Hematopoietic multipotent progenitor cell treated with erythropoietin and hydrocortisone succinate and interleukin-3 and kit ligand, for 17 days (in vitro differentiated cells): ENCODE measurements around the gene ANKMY1.

Experiments
- DNase-seq: peaks from one replicate; pipeline ENCODE4 v3.0.0-alpha.2; 2015; ENCODE audit warnings: low spot score

Gene ANKMY1

DNA sequence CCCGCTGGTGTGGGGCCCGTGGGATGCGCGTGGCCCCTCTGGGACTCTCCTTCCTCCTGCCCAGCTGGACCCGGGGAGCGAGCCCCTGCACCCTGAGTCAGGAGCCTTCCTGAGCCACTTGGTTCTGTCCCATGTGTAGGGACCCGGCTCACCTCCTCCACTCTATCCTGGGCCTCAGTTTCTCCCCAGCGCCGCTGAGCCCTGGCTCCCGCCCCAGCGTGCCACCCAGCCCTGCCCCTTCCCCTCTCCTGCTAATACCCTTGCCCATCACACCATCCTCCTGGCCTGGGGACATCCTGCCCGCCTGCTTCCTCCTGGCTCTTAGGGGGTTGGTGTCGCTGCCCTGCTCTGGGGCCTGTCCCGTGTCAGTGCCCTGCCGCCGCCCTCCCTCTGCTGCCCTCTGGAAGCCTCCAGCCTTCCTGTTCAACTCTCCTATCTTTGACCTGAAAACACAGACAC lies 97.5 kb downstream of the ANKMY1 start:
- no peak for DNase-seq

DNA sequence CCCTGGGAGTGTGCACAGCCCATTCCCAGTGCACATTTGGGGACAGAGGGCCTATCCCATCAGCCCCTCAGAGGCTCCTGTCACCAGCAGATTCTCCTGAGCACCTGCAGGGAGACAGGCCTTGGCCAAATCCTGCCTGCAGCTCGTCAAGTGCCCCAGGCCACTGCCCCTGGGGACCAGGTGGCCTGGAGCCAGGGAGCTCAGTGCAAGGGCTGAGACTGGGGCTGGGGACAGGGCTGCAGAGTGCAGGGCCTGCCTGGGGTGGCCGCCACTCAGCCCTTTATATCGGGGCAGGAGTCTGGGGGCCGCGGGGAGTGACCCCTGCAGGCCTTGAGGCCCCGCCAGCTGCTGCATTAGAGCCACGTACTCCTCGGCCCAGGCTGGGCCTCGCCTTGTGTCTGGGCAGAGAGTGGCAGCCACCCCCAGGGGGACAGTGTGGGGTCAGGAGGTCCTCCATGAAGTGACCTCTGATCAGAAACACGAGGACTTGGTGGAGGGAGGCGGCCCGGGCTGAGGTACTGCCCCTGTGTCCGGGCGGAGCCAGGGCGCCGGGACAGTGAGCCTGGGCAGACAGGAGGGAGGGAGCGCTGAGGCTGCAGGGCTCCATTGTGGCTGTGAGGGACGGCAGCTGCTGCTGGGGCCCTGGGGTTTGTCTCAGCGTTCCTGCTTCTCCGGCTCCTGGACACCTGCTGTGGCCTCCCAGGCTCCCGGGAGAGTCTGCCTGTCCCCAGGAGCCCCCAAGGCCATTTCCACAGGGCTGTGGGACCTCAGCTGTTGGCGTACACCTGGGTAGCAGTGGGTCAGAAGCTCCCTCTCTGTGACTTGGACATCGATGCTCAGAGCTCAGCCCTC lies 98.2 kb downstream of the ANKMY1 start:
- DNase-seq, result no peak

DNA sequence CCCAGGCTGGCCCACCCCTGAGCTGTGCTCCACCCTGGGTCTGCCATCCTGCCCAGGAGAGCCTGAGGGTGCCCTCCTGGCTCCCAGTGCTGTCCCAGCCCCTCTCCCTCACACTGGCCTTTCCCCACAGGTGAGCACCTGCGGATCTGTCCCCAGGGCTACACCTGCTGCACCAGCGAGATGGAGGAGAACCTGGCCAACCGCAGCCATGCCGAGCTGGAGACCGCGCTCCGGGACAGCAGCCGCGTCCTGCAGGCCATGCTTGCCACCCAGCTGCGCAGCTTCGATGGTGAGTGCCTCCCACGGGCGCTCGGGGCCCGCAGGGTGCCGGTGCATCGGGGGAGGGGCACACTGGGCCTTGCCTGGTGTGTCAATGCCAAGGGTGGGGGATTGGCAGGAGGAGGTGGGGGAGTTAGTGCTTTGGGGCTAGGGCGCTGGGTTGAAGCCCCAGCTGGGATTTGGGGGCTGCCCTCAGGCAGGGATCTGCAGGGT lies 98.8 kb downstream of the ANKMY1 start:
- DNase-seq, result no peak

DNA sequence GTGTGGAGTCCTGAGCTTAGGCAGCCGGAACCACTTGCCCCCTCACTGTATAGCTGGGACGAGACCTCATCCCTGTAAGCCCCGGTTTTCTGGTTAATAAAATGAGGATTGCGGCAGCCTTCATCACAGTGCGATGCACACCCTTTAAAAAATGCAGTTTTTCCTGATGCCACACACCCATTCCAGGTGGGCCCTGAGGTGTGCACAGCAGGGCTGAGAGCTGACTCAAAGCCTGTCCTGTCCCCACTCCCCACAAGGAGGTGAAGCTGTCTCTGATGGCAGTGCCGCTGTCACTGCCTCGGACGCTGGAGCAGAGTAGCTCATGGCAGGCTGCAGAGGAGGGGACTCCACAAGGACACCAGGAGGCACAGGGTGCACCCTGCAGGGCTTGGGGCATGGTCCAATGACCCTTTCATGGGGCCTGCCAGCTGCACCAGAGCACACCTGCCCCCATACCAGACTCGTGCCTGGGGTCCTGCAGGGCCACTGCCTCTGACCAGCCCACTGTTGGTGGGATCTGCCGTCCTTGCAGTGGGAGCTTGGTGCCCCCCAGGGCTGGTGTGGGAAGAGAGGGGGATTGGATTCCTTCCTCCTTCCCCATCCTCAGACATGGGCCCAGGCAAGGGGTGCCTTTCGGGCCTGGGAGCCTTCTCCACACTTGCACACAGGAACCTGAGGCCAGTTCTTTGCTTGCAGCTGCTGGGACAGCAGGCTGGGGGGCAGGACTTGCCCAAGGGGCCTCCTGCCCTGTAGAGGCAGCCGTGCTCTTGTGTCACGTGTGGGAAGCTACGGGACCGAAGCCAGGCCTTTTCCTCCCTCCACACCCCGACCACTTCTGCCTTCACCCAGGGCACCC lies 99.5 kb downstream of the ANKMY1 start:
- DNase-seq, result no peak

DNA sequence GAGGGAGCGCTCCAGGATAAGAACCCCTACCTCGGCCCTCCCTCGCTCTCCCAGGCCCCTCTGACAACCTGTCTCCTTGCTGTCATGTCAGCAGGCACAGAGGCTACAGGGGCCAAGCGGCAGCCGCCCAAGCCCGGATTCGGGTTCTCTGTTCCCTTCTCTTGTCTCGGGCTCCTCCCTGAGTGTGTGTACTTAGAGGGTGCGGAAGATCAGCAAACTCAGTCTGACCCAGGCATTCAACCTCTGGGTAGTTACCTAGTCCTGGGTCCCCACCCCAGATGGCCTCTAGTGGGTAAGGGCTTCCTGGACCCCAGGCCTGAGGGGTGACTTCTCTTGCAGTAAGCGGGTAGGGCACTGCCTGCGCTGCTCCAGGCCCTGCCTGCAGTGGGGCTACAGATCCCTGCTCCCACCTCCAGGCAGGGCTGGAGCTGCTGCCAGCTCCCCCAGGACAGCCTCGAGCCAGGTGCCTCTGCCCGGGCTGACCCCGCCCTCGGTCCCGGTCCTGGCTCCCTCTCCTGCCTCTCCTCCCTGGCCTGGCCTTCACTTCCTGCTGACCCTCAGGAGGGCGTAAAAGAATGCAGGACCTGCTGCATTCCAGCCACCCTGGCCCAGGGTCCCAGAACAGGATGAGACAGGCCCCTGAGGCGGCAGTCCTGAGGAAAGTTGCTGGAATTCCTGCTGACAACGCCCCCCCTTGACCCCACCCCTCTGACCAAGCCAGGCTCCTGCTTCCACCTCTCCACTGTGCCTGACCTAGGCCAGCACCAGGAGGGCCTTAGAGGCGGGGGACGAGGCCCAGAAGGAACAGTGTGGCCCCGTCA lies 100.4 kb downstream of the ANKMY1 start:
- no peak for DNase-seq

DNA sequence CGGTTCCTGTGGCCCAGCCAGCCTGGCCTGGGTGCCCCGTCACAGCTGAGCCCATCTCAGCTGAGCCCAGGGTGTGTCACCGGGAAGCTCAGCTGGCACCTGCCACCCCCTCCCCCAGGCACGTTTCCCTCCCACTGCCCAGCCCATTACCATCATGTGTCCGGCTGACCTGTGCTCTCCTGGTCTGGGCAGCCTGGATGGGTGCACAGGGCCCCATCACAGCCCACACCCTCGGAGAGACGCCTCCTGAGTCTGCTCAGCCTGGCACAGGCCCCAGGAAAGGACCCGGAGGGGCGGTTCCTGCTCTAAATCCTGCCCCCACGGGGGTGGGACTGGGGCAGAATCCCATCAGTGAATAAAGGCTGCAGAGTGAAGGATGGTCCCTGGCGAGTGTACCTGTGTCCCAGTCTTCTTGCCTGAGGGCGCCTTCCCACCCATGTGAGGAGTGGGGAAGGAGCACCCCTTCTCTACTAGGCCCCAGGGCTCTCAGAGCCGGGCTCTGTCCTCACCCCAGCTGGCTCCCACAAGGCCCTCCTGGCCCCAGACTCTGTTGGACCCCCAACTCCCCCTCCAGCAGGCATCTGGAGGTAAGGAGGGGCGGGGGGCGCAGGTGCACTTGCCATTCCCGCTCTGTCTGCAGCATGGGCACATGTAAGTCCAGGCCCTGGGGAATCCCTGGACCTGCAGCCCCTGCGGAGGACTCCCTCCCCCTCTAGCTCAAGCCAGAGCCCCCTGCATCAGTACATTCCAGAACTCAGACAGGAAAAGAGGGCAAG lies 101.2 kb downstream of the ANKMY1 start:
- DNase-seq, result no peak

DNA sequence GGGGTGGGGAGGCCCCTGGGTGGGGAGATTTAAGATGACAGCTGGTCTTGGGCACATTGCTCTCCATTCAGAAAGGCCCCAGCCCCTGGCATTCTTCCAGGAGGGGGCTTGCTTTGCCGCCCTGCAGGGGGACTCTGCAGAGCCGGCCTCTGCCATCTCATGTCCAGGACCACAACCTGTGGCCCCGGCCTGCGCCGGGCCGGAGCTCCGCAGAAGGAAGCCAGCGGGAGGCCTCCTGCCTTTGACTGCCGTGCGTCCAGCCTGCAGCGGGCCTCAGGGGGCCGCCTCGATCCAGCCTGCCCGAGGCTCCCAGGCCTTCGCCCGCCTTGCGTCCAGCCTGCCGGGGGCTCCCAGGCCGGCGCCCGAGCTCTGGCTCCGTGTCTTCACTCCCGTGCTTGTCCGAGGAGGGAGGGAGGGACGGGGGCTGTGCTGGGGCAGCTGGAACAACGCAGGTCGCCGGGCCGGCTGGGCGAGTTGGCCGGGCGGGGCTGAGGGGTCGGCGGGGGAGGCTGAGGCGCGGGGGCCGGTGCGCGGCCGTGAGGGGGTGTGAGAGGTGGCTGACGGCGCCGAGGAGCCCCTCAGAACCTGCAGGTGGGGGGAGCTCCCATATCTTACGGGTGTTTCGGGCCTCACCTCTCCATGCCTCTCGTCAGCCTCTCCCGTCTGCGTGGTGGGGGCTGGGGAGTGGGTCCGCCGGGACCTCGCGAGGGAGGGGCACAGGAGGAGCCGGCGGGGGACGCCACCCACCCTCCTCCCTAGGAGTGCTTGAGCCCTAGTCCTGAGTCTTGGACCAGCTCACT lies 101.9 kb downstream of the ANKMY1 start:
- no peak for DNase-seq

DNA sequence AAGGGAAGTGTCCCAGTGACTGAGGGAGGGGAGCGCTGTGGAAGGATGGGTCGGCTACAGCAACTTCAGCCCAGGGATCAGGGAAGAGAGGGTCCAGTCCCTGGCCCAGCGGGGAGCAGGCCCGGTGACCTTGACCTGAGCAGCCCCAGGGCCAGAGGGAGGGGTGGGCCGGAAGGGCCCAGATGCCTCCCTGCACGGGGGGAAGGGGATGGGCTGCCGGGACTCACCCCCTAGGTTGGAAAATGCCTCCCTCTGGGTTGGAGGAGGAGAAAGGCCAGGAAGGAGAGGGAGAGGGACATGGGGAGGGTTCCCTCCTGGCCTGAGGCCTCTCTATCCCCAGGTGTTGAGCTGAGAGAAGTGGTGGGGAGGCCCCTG lies 102.5 kb downstream of the ANKMY1 start:
- no peak for DNase-seq

DNA sequence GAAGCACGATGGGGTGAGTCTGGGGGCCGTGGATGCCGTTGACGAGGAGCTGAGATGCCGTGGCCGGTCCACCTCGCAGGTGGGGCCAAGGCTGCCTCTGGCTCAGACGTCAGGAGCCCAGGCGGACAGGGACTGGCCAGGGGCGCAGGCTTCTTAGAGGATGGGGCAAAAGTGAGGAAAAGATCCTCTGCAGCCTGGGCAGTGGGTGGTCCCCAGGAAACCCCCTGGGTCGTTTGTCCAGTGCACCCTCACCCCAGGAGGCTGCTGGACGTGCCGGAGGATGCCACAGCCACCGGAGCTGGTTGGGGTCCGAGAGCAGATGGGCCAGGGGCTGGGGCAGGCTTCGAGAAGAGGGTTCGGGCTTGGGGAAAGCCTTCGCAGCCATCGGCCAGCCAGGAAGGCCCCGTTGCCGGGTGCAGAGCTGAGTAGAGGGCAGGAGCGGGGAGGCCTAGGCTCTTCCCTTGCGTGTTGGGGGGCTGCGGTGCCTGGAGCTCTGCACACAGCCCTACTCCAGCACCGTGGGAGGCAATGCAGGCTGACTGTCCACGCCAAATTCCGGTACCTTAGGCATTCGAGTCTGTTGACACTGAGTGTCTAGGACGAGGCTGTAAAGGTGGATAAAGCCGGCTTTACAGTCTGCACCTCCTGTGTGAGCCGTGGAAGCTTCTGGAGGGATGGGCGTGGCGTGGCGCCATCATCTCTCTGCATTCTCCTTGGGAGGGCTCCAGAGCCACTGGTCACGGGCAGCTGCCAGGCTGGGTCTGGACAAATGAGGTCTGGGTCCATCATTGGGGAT lies 103.5 kb downstream of the ANKMY1 start:
- no peak for DNase-seq

DNA sequence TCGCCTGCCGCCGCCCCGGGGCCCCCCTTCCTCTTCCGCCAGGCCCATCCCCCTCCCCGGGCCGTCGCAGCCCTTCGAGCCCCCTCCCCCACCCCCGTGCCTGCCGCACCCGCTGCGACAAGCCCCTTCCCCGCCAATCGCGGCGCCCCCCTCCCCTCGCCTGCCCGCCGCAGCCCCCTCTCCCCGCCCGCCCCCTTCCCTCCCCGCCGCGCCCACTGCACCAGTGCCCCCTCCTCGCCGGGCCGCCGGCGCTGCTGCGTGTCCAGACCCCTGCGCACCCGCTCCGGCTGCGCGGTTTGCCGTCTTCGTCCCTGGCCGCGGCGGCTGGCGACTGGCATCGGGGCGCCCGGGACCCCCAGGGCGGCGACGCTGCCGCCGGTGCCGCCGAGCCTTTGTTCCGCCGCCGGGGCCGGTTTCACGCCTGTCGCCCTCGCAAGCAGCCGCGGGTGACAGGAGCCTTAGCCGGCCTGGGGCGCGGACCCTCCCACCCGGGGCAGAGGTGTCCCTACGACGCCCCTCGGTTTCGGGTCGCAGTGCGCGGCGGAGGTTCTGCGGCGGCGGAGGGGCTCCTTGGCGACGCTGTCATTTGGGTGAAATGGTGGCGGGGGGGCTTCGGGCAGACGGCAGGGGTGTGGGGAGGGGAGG lies 104.2 kb downstream of the ANKMY1 start:
- no peak for DNase-seq

DNA sequence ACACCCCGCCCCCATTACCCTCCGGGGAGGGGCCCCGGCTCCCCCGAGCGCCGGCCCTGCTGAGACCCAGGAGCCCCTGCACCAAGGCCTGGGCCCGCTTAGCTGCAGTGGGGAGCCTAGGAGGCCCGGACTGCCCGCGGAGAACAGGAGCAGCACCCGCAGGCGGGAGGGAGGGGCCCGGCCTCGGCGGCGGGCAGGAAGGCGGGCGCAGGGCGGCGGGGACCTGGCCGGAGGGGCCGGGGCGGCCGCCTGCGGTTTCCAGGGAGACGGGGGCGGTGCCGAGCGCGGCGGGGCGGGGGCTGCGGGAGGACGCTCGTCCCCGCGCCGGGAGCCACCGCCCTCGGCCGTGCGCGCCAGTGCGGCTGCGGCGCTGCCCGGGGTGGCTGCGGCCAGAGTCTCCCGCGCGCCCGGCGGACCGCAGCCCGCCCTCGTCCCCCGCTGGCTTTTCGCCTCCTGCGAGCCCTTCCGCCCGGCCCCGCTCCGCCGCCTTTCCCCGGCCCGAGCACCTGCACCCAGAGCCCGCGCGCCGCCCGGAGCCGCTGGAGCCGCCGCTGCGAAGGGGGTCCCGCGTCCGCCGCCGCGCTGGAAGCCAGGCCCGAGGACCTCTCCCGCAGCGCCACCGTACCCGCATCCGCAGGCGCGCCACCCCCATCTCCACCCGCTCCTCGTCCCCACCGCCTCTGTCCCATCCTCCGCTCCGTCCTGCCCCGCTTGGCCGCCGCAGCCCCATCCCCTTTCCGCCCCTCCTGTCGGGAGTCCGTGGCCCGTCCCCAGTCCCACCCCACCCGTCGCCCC lies 105.1 kb downstream of the ANKMY1 start:
- no peak for DNase-seq

DNA sequence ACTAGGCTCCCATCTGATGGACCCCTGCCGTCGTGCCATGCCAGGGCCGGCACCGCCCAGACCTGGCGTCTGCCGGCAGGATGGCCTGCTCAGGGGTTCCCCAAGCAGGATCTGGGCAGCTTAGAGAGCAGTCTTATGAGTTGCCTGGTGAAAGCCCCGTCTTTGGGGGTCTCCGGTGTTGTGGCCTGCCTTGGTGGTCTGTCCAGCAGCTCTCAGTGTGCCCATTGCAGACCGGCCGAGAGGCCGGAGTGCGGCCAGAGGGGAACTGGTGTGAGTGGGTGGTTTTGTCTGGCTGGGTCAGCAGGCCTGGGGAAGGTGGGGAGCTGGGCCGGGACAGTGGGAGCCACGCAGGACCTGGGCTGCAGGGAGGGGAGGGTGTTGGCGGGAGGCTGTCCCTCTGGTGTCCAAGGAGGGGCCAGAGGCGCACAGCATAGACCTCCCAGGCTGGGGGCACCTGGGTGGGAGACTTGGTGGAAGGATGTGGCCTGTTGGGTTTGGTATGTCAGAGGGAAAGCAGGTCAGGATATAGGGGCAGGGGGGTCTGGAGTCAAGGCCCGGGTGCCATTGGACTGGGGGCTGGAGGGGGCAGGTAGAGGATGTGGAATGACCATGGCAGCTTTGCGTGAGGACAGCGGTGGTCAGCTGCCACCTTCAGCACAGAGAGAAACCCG lies 105.9 kb downstream of the ANKMY1 start:
- DNase-seq, result no peak

DNA sequence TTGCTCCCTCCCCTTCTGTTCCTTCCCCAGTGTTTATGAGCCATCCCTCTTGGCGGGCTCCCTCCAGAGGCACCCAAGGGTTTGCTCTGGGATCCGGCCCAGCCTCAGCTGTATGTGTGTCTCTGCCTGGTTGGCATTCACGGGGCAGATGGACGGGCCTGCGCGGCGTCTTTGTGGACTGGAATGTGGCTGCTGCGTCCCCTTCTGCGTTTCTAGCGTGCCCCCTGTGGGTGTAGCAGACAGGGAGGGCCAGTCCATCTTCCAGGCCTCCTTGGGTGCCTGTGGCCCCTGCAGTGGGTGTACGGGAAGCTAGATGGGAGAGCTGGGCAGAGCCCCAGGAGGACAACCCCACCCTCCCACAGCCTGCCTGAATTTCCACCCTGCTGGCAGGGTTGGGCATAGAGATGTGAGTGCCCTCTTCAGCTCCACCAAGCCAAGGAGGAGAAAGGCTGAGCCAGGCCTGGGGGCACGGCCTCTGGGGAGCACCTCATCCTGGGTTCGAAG lies 106.6 kb downstream of the ANKMY1 start:
- DNase-seq, result no peak

DNA sequence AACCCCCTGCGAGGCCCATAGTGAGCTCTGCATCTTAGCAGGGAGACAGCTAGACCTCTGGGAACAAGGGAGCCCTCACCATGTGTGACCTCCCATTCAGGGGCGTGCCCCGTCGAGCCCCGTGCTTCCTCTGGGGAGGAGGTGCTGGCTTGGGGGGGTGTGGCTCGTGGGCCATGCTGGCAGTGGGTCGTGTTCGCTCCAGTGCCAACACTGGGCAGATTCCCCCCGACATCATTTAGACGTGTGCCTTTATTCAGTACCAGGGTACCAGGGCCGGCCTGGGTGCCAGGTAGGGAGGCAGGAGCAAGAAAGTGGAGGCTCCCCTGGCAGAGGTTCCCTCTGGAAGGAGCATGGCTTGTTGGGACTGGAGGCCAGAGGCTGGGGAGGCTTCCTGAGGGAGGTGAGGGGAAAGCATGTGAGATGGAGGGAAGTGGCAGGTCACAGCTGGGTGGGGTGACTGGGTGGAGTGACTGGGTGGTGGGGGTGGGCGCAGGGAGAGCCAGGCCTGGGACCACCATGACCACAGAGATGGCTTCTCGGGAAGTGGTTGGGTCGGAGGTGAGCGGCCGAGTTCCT lies 107.2 kb downstream of the ANKMY1 start:
- DNase-seq, result no peak

DNA sequence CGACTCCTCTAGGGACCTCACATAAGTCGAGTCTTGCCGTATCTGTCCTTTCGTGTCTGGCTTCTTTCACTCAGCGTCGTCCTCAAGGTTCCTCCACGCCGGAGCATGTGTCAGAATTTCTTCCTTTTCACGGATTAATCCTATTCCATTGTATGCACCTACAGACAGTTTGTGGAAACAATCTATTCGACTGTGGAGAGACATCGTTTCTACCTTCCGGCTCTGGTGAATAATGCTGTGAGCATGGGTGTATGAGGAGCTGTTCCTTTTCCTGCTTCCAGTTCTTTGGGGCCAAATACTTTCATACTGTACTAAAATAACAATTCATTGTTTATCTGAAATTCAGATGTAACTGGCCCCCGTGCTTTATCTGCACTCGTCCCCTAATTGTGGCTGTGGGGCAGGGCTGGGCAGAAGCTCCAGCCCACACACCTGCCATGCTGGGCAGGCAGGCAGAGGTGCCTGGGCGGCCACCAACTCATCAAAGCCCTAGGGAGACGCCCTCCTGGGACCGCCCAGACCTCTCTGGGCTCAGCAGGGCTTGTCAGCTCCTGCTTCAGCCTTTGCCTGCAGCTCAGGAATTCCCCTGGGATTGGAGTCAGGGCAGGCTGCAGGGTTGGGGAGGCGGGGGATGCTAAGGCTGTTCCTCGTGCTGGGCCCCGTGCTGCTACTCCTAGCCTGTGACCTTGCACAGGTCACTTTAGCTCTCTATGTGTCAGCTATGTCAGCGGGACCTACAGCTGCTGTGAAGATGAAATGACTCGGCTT lies 107.8 kb downstream of the ANKMY1 start:
- DNase-seq, result no peak
